GM13976 (cell line): ENCODE measurements around the gene LGR5.

Experiments
- DNase-seq: peaks from one replicate; pipeline ENCODE4 v3.0.0; 2012; ENCODE audit warnings: low spot score
- CTCF ChIP-seq: IDR thresholded peaks from 2 replicates; pipeline ENCODE4 v1.5.1; 2012; ENCODE audit warnings: borderline replicate concordance, mild to moderate bottlenecking; ENCODE audit not compliant: insufficient read depth; ENCODE audit errors: extremely low read depth, missing control alignments, control extremely low read depth
- in situ Hi-C: fragments of 300-500 bp; cut with MboI; formaldehyde crosslinking; loops from one replicate; pipeline ENCODE4 v1.12.0; 2022; ENCODE audit warnings: low sequenced_read_pairs, mixed read lengths, inconsistent platforms; ENCODE audit not compliant: unreplicated experiment

The LGR5 gene

GRCh38 chr12:71536279-71536938 is 96.8 kb downstream of the LGR5 start:
- DNase-seq, result no peak
- TF ChIP-seq CTCF, result no peak
- in situ Hi-C loops, result no loop called here

GRCh38 chr12:71536939-71537622 is 97.5 kb downstream of the LGR5 start:
- TF ChIP-seq CTCF, result no peak
- DNase-seq, result no peak
- in situ Hi-C loops, result no loop called here

- in situ Hi-C loops, result no loop called here
- TF ChIP-seq CTCF, result no peak
- DNase-seq, result no peak
Measured at GRCh38 chr12:71538807-71539206, 99.2 kb downstream of the LGR5 start.

GRCh38 chr12:71541583-71541982 is 102.0 kb downstream of the LGR5 start:
- no peak for DNase-seq
- in situ Hi-C loops, result no loop called here
- TF ChIP-seq CTCF, result no peak

GRCh38 chr12:71546322-71546861 is 106.8 kb downstream of the LGR5 start:
- no peak for TF ChIP-seq CTCF
- in situ Hi-C loops, result no loop called here
- no peak for DNase-seq

- no peak for DNase-seq
- no peak for TF ChIP-seq CTCF
- in situ Hi-C loops, result no loop called here
Measured at GRCh38 chr12:71548893-71549292, 109.3 kb downstream of the LGR5 start.
